OCI-LY1 (cell line): ENCODE measurements around the gene ZFP3.

Source experiments
- H2AFZ ChIP-seq: fragments of 200-600 bp; sonication (generic), shearing (Covaris generic); 2 replicates; pipeline ENCODE4 v1.6.0; 2014; ENCODE audit warnings: antibody characterized with exemption, mild to moderate bottlenecking, low read length
- H3F3A ChIP-seq: fragments of 200-600 bp; sonication (generic), shearing (Covaris generic); 2 replicates; pipeline ENCODE4 v1.6.0; 2014; ENCODE audit warnings: mild to moderate bottlenecking, antibody characterized with exemption, low read length, moderate library complexity; ENCODE audit not compliant: insufficient read depth
- H3K27ac ChIP-seq: fragments of 200-600 bp; sonication (generic); 2 replicates; pipeline ENCODE4 v1.5.1; 2014; ENCODE audit warnings: low read length, mixed run types, mild to moderate bottlenecking, low read depth; ENCODE audit not compliant: poor library complexity, severe bottlenecking
- H3K27me3 ChIP-seq: fragments of 200-600 bp; sonication (generic); 2 replicates; pipeline ENCODE4 v1.6.0; 2014; ENCODE audit warnings: antibody characterized with exemption, mild to moderate bottlenecking, low read length, moderate library complexity; ENCODE audit not compliant: insufficient read depth
- H3K36me3 ChIP-seq: fragments of 200-600 bp; sonication (generic); 2 replicates; pipeline ENCODE4 v1.6.1; 2014; ENCODE audit warnings: mild to moderate bottlenecking, antibody characterized with exemption, low read length, moderate library complexity, mixed read lengths; ENCODE audit not compliant: insufficient read depth
- H3K4me1 ChIP-seq: fragments of 200-600 bp; sonication (generic); 2 replicates; pipeline ENCODE4 v1.5.1; 2014; ENCODE audit warnings: mild to moderate bottlenecking, low read length, moderate library complexity; ENCODE audit not compliant: insufficient read depth, severe bottlenecking
- H3K4me2 ChIP-seq: fragments of 200-600 bp; sonication (generic), shearing (Covaris generic); 2 replicates; pipeline ENCODE4 v1.6.1; 2014; ENCODE audit warnings: low read length
- H3K4me3 ChIP-seq: fragments of 200-600 bp; sonication (generic); 2 replicates; pipeline ENCODE4 v1.5.1; 2014; ENCODE audit warnings: low read length, low read depth, mild to moderate bottlenecking, mixed read lengths; ENCODE audit not compliant: poor library complexity, severe bottlenecking
- H3K79me2 ChIP-seq: fragments of 200-600 bp; shearing (Covaris generic); 2 replicates; pipeline ENCODE4 v1.6.1; 2016; ENCODE audit warnings: mixed run types, low read length, mixed read lengths; ENCODE audit not compliant: insufficient read depth
- H3K9ac ChIP-seq: fragments of 200-600 bp; sonication (generic), shearing (Covaris generic); 2 replicates; pipeline ENCODE4 v1.6.1; 2014; ENCODE audit warnings: mild to moderate bottlenecking, low read length, mixed read lengths
- H3K9me2 ChIP-seq: fragments of 200-600 bp; sonication (generic), shearing (Covaris generic); 2 replicates; pipeline ENCODE4 v1.6.1; 2014; ENCODE audit warnings: low read depth, mild to moderate bottlenecking, low read length, mixed read lengths
- H3K9me3 ChIP-seq: fragments of 200-600 bp; shearing (Covaris generic); 2 replicates; pipeline ENCODE4 v1.6.1; 2014; ENCODE audit warnings: low read length, mixed read lengths
- H4K20me1 ChIP-seq: fragments of 200-600 bp; sonication (generic), shearing (Covaris generic); 2 replicates; pipeline ENCODE4 v1.6.0; 2016; ENCODE audit warnings: mild to moderate bottlenecking, low read length; ENCODE audit not compliant: insufficient read depth
- EZH2 ChIP-seq: fragments of 200-600 bp; sonication (generic), shearing (Covaris generic); IDR thresholded peaks from 2 replicates; pipeline ENCODE4 v1.8.0; 2017; ENCODE audit warnings: borderline replicate concordance, mixed run types, mild to moderate bottlenecking, antibody characterized with exemption, low read length, moderate library complexity, mixed read lengths
- TF ChIP-seq, protein P1 (sequence below): fragments of 200-600 bp; sonication (generic), shearing (Covaris generic); IDR thresholded peaks from 2 replicates; pipeline ENCODE4 v1.5.1; 2017; ENCODE audit warnings: mild to moderate bottlenecking, antibody characterized with exemption, low read length, moderate library complexity, mixed read lengths

Gene ZFP3

DNA sequence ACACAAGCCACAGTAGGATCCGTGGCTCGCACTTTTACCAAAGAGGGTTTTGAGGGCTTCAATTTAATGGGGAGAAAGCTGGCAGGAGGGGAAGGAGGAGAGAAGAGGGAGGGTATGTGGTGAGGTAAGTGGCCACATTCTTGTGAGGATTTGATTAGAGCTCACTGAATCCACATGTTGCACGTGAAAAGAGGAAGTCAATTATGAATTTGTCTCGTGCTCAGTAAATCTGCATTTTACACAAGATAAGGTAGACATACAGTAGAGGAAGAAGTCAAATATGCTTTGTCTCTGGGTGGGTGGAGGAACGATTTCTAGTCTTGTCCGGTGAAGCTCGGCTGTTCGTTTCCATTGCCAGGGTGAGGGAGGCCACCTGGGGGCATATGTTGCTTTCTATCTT is 32.5 kb downstream of the ZFP3 start:
- peak overlapping the region; percentile 69 for H3K4me2 ChIP-seq
- H3K9me2 ChIP-seq = no peaks in the 10 kb centered on the region
- H3F3A ChIP-seq = no peaks in the 10 kb centered on the region; the same call in 1 of the 2 replicates
- peak overlapping the region; percentile 2 for H3K27ac ChIP-seq
- no peak for TF ChIP-seq EZH2
- TF ChIP-seq, protein P1, sequence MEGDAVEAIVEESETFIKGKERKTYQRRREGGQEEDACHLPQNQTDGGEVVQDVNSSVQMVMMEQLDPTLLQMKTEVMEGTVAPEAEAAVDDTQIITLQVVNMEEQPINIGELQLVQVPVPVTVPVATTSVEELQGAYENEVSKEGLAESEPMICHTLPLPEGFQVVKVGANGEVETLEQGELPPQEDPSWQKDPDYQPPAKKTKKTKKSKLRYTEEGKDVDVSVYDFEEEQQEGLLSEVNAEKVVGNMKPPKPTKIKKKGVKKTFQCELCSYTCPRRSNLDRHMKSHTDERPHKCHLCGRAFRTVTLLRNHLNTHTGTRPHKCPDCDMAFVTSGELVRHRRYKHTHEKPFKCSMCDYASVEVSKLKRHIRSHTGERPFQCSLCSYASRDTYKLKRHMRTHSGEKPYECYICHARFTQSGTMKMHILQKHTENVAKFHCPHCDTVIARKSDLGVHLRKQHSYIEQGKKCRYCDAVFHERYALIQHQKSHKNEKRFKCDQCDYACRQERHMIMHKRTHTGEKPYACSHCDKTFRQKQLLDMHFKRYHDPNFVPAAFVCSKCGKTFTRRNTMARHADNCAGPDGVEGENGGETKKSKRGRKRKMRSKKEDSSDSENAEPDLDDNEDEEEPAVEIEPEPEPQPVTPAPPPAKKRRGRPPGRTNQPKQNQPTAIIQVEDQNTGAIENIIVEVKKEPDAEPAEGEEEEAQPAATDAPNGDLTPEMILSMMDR = no peak
- peaks cover 25% of the 10 kb centered on the region for H3K9me3 ChIP-seq
- H3K79me2 ChIP-seq = no peaks in the 10 kb centered on the region
- peak overlapping the region; percentile 80 for H3K4me3 ChIP-seq
- H3K27me3 ChIP-seq = no peaks in the 10 kb centered on the region
- H3K4me1 ChIP-seq = peaks cover 18% of the 10 kb centered on the region
- H2AFZ ChIP-seq = no peak overlapping the region
- peaks cover 67% of the 10 kb centered on the region for H3K36me3 ChIP-seq
- no peaks in the 10 kb centered on the region for H4K20me1 ChIP-seq
- H3K9ac ChIP-seq = peak overlapping the region; percentile 88

DNA sequence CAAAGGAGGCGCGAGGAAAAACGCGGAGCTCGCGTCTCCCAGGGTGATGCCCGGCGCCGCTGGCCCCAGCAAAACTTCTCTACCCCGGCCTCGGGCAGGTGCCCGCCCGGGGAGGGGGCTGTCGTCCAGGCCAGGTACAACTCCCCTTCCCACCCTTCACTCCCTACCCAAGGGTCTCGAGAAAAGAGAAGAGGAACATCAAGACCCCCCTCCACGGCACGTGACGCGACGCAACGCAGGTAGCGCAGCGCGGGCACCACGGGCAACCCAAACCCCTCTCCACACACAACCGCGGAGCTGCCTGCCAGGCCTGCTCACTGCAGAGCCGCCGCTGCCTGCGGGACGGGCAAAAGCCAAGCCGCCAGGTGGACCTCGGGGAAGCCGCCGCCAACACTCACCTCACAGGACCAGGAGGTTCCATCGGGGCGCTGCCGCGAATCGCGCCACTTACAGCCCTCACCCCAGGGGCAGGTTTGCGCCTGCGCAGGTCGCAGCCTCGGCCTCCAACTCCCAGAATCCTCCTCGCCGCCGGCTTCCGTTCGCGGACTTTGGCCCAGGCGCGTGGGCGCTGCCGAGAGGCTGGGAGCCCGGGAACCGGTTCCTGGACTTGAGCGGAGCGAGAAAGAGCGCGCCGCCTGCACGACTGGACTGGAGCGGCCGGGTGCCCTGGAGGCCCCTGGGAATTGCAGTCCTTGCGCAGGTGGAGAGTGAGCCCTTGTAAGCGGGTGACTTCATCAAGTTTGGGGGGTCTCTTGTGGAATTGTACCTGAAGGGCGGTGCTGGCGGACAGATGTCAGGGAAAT is 33.3 kb downstream of the ZFP3 start, which contains the start of gene ZNF232:
ZNF232 (minus strand) TSS at position 477 of the 803 bp plus-strand sequence; CDS start at position 421, 56 bp downstream.
- TF ChIP-seq, protein P1 = no peak
- TF ChIP-seq EZH2 = no peak
- H3K79me2 ChIP-seq = no peaks in the 10 kb centered on the region

DNA sequence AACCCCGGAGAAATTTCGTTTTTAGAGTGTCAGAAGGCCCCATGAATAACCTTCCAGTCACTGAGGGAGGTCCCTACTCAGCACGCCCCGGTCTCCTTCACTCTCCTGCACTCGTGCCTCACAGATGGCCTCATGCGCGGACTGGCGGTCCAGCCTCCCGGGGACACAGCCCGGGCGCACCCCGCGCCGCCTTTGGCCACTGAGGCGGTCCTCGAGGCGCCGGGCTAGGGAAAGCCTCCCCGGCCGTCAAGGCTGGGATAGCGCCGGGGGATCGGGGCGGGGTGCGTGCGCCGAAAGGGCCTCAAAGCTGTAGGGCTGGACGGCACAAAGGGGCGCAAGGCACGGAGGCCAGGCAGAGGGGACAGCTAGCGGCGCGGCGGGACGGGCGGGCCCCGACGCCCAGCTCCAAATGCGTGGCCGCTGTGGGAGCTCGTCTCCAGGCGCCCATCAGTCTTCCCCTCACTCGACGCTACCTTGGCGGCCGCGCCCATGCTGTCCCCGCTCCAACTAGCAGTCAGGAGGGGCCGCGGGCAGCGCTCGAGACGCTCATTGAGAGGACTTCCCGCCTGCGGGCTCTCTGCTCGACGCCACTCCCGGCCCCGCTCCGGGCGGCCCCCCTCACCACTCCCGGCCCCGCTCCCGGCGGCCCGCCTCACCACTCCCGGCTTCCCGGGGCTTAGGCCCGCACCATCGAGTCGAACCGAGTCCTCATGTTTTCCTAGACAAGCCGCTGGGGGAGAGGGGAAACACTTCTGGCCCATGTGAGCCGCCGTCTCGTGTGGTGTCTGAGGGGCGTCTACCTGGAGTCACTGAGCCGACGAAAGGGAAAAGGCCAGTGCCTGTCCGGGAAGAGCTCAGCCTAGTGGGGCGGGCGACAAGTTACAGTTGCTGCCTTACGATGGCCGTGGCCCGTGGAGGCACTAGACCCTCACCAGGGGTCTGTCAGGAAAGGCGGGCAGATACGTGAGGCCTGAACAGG is 37.7 kb downstream of the ZFP3 start, which contains the start of gene USP6:
USP6 (plus strand) TSS at position 360 of the 979 bp plus-strand sequence. CDS start 14,336 bp downstream, outside the sequence.
- no peak within 1 kb of the TSS for H2AFZ ChIP-seq
- H3K36me3 ChIP-seq = peaks cover 16% of the 10 kb centered on the region
- no peaks in the 10 kb centered on the region; the same call in 1 of the 2 replicates for H3K27me3 ChIP-seq
- H3K4me2 ChIP-seq = no peak within 1 kb of the TSS
- H3K79me2 ChIP-seq = no peaks in the 10 kb centered on the region
- H3K9me2 ChIP-seq = no peaks in the 10 kb centered on the region
- no peak within 1 kb of the TSS for H3K4me3 ChIP-seq
- no peaks in the 10 kb centered on the region for H4K20me1 ChIP-seq
- H3K9ac ChIP-seq = no peak within 1 kb of the TSS
- no peaks in the 10 kb centered on the region for H3F3A ChIP-seq
- H3K4me1 ChIP-seq = peaks cover 13% of the 10 kb centered on the region
- TF ChIP-seq, protein P1 = no peak
- no peak for TF ChIP-seq EZH2
- no peaks in the 10 kb centered on the region for H3K9me3 ChIP-seq
- H3K27ac ChIP-seq = no peak within 1 kb of the TSS

More for the DNA sequence above, 33.3 kb downstream of the ZFP3 start, which contains the start of gene ZNF232:
- H3K9me2 ChIP-seq = no peaks in the 10 kb centered on the region
- peak within 1 kb of the TSS; percentile 80 for H3K4me3 ChIP-seq
- no peaks in the 10 kb centered on the region for H3K27me3 ChIP-seq
- peaks cover 59% of the 10 kb centered on the region for H3K36me3 ChIP-seq
- H3K27ac ChIP-seq = peak within 1 kb of the TSS; percentile 26
- H3K4me1 ChIP-seq = peaks cover 18% of the 10 kb centered on the region
- H2AFZ ChIP-seq = peak within 1 kb of the TSS; percentile 17; the same call in 1 of the 2 replicates
- H4K20me1 ChIP-seq = no peaks in the 10 kb centered on the region
- no peaks in the 10 kb centered on the region; the same call in 1 of the 2 replicates for H3F3A ChIP-seq
- peak within 1 kb of the TSS; percentile 88 for H3K9ac ChIP-seq
- peaks cover 17% of the 10 kb centered on the region for H3K9me3 ChIP-seq
- H3K4me2 ChIP-seq = peak within 1 kb of the TSS; percentile 69
